HFF-Myc (cell line): ENCODE results near the gene TRIM46.

Experiments
- DNase-seq: peaks from one replicate; pipeline ENCODE4 v3.0.0-alpha.2; 2011; ENCODE audit warnings: low read depth; ENCODE audit errors: extremely low read depth
- H3K4me3 ChIP-seq: replicated peaks from 2 replicates; pipeline ENCODE4 v1.5.1; 2011; ENCODE audit warnings: low read depth, mild to moderate bottlenecking, control low read depth, low read length
- CTCF ChIP-seq: IDR thresholded peaks from 2 replicates; pipeline ENCODE4 v1.5.1; 2012; ENCODE audit warnings: mild to moderate bottlenecking, low read depth, low read length, control low read depth; ENCODE audit errors: missing control alignments

TRIM46 gene

GRCh38 chr1:155179112-155180031 lies 5.7 kb downstream of the TRIM46 start:
- no peak for DNase-seq
- no peak for TF ChIP-seq CTCF

GRCh38 chr1:155181371-155182051 lies 7.9 kb downstream of the TRIM46 start:
- no peak for DNase-seq
- no peak overlapping the region for H3K4me3 ChIP-seq
- TF ChIP-seq CTCF: no peak

More at GRCh38 chr1:155179112-155180031, 5.7 kb downstream of the TRIM46 start:
- no peak overlapping the region for H3K4me3 ChIP-seq

- TF ChIP-seq CTCF: no peak
- no peak overlapping the region for H3K4me3 ChIP-seq
- DNase-seq: no peak
Observed at GRCh38 chr1:155182052-155182550, 8.5 kb downstream of the TRIM46 start.

GRCh38 chr1:155183775-155184221 lies 10.1 kb downstream of the TRIM46 start:
- no peak overlapping the region for H3K4me3 ChIP-seq
- TF ChIP-seq CTCF: no peak
- DNase-seq: no peak

GRCh38 chr1:155184351-155184811 lies 10.7 kb downstream of the TRIM46 start:
- H3K4me3 ChIP-seq: no peak overlapping the region
- TF ChIP-seq CTCF: no peak
- no peak for DNase-seq

- no peak overlapping the region for H3K4me3 ChIP-seq
- DNase-seq: no peak
- TF ChIP-seq CTCF: no peak
Observed at GRCh38 chr1:155184835-155185782, 11.5 kb downstream of the TRIM46 start.
